Measurements from ENCODE around the gene GNAZ. TPM values are rescaled to one million over a fixed set of nuclear protein-coding genes. Genes with fewer than 3 reads are reported as not detected.

GNAZ gene
- total RNA-seq, 1 experiment from 2014 or later: 1.2 TPM

GRCh38 chr22:23091760-23092159 lies 21.4 kb downstream of the GNAZ start:
- H3K27ac ChIP-seq: no peak overlapping the region
- no peaks in the 10 kb centered on the region for H3F3A ChIP-seq (ENCODE audit: insufficient read depth, low read depth)
- H3K4me1 ChIP-seq (replicated peaks; ENCODE audit: insufficient read depth): no peaks in the 10 kb centered on the region
- intact Hi-C loops (cut with micrococcal nuclease; ENCODE audit: unreplicated experiment): no loop called here
- no peaks in the 10 kb centered on the region for H3K9me2 ChIP-seq (ENCODE audit: insufficient read depth)
- no peak overlapping the region for H3K4me2 ChIP-seq
- H3K36me3 ChIP-seq (ENCODE audit: low read depth): no peaks in the 10 kb centered on the region
- DNase-seq: no peak
- TF ChIP-seq EZH2 (IDR thresholded peaks at IDR 0.05; ENCODE audit: low read depth): no peak
- TF ChIP-seq CTCF (conservative IDR thresholded peaks at IDR 0.05): no peak
- CTCF ChIA-PET: no interaction called here
- POLR2A ChIA-PET (ENCODE audit: unreplicated experiment): no interaction called here
- H4K20me1 ChIP-seq (ENCODE audit: insufficient read depth): no peaks in the 10 kb centered on the region
- no peaks in the 10 kb centered on the region for H3K9me3 ChIP-seq (ENCODE audit: insufficient read depth, low read depth)
- no peak overlapping the region for H3K4me3 ChIP-seq
- H3K79me2 ChIP-seq (ENCODE audit: low read depth): no peaks in the 10 kb centered on the region
- no TSS peak for BruUV-seq (replicated peaks)
- H2AFZ ChIP-seq: no peak overlapping the region
- peaks cover 14% of the 10 kb centered on the region; the same call in 1 of the 2 replicates for H3K27me3 ChIP-seq (ENCODE audit: insufficient read depth, low read depth)

GRCh38 chr22:23092217-23092955 lies 22.1 kb downstream of the GNAZ start:
- no peak overlapping the region for H2AFZ ChIP-seq
- no peak overlapping the region for H3K4me3 ChIP-seq
- no peaks in the 10 kb centered on the region for H3K9me3 ChIP-seq (ENCODE audit: insufficient read depth, low read depth)
- no peaks in the 10 kb centered on the region for H3K9me2 ChIP-seq (ENCODE audit: insufficient read depth)
- no TSS peak for BruUV-seq (replicated peaks)
- ChIA-PET POLR2A (ENCODE audit: unreplicated experiment) (no interaction called here), CTCF (no interaction called here)
- no peak overlapping the region for H3K27ac ChIP-seq
- H3K36me3 ChIP-seq (ENCODE audit: low read depth): no peaks in the 10 kb centered on the region
- no peak overlapping the region for H3K4me2 ChIP-seq
- H3F3A ChIP-seq (ENCODE audit: insufficient read depth, low read depth): no peaks in the 10 kb centered on the region
- intact Hi-C loops (cut with micrococcal nuclease; ENCODE audit: unreplicated experiment): no loop called here
- H3K4me1 ChIP-seq (replicated peaks; ENCODE audit: insufficient read depth): no peaks in the 10 kb centered on the region
- H4K20me1 ChIP-seq (ENCODE audit: insufficient read depth): no peaks in the 10 kb centered on the region
- no peak for DNase-seq
- no peaks in the 10 kb centered on the region for H3K79me2 ChIP-seq (ENCODE audit: low read depth)
- TF ChIP-seq CTCF (conservative IDR thresholded peaks at IDR 0.05) (no peak), EZH2 (IDR thresholded peaks at IDR 0.05; ENCODE audit: low read depth) (no peak)
- peaks cover 14% of the 10 kb centered on the region; the same call in 1 of the 2 replicates for H3K27me3 ChIP-seq (ENCODE audit: insufficient read depth, low read depth)

- ChIA-PET POLR2A (ENCODE audit: unreplicated experiment) (no interaction called here), CTCF (no interaction called here)
- Histone ChIP-seq H3K36me3 (ENCODE audit: low read depth) (no peaks in the 10 kb centered on the region), H3K27ac (no peak overlapping the region), H3K9me3 (ENCODE audit: insufficient read depth, low read depth) (no peaks in the 10 kb centered on the region), H3K4me3 (no peak overlapping the region), H3F3A (ENCODE audit: insufficient read depth, low read depth) (no peaks in the 10 kb centered on the region), H2AFZ (no peak overlapping the region), H4K20me1 (ENCODE audit: insufficient read depth) (no peaks in the 10 kb centered on the region), H3K4me1 (replicated peaks; ENCODE audit: insufficient read depth) (no peaks in the 10 kb centered on the region), H3K79me2 (ENCODE audit: low read depth) (no peaks in the 10 kb centered on the region), H3K9me2 (ENCODE audit: insufficient read depth) (no peaks in the 10 kb centered on the region), H3K27me3 (ENCODE audit: insufficient read depth, low read depth) (peaks cover 14% of the 10 kb centered on the region; the same call in 1 of the 2 replicates), H3K4me2 (no peak overlapping the region)
- BruUV-seq (replicated peaks): no TSS peak
- no peak for DNase-seq
- intact Hi-C loops (cut with micrococcal nuclease; ENCODE audit: unreplicated experiment): no loop called here
- TF ChIP-seq EZH2 (IDR thresholded peaks at IDR 0.05; ENCODE audit: low read depth): no peak
- no peak for TF ChIP-seq CTCF (conservative IDR thresholded peaks at IDR 0.05)
Observed at GRCh38 chr22:23093051-23093788, 22.9 kb downstream of the GNAZ start.
